GM12878 (cell line): ENCODE results near the gene RANBP1. TPM values are rescaled to one million over a fixed set of nuclear protein-coding genes. Genes with fewer than 3 reads are reported as not detected.

ENCODE experiments used
- ATAC-seq: fragments of 200-7000 bp; cut with Tn5 transposase; 3 replicates; pipeline ENCODE4 v1.9.1; 2020; ENCODE audit warnings: mild to moderate bottlenecking, moderate library complexity
- BruUV-seq: library from RNA; stranded (reverse); fragments of 400-500 nt; replicated peaks from 2 replicates; lab custom pipeline; 2021; lab: Mats Ljungman, UMichigan
- CTCF ChIA-PET: fragments of 300-600 bp; sonication (Branson Sonifier 250); formaldehyde crosslinking; extraction: SDS; loops from one replicate; lab custom pipeline; 2021; ENCODE audit warnings: inconsistent platforms; lab: Yijun Ruan, JAX
- POLR2A ChIA-PET: fragments of 350-600 bp; formaldehyde crosslinking; extraction: SDS; loops from one replicate; lab custom pipeline; 2021; ENCODE audit warnings: inconsistent platforms; lab: Charles Lee
- RAD21 ChIA-PET: fragments of 300-600 bp; sonication (Branson Sonifier 250); formaldehyde crosslinking; loops from one replicate; lab custom pipeline; 2023; ENCODE audit warnings: antibody characterized with exemption; ENCODE audit not compliant: unreplicated experiment; lab: Charles Lee
- SMC1A ChIA-PET: fragments of 300-600 bp; sonication (Branson Sonifier 250); formaldehyde crosslinking; loops from one replicate; lab custom pipeline; 2023; ENCODE audit not compliant: unreplicated experiment, uncharacterized antibody; lab: Charles Lee
- DNase-seq: peaks from one replicate; pipeline ENCODE4 v3.0.0-alpha.2; 2011; ENCODE audit warnings: low read depth, low spot score
- FAIRE-seq: peaks from 3 replicates; lab custom pipeline; 2011; peaks lifted over from hg19 to GRCh38; lab: Jason Lieb, UNC
- H2AFZ ChIP-seq: 2 replicates; pipeline ENCODE4 v1.6.0; 2011; ENCODE audit warnings: low read depth, low read length, control low read depth; ENCODE audit not compliant: control insufficient read depth
- H3K27ac ChIP-seq: 2 replicates; pipeline ENCODE4 v1.5.1; 2011; ENCODE audit warnings: control low read depth; ENCODE audit not compliant: control insufficient read depth, insufficient read depth
- H3K27me3 ChIP-seq, 2 experiments: replicated peaks in 1 of 2; 2 replicates each; pipeline versions ENCODE4 v1.6.0 to v1.6.1; 2011; ENCODE audit warnings: low read length in 1 of 2; ENCODE audit not compliant: control insufficient read depth in 2 of 2, insufficient read depth in 2 of 2
- H3K36me3 ChIP-seq, 2 experiments: 2 replicates each; pipeline ENCODE4 v1.5.1; 2011; ENCODE audit warnings: low read length in 1 of 2; ENCODE audit not compliant: control insufficient read depth in 2 of 2, insufficient read depth in 2 of 2
- H3K4me1 ChIP-seq: 2 replicates; pipeline ENCODE4 v1.6.1; 2011; ENCODE audit warnings: mild to moderate bottlenecking, low read length, moderate library complexity, mixed read lengths; ENCODE audit not compliant: control insufficient read depth, insufficient read depth
- H3K4me2 ChIP-seq: 2 replicates; pipeline ENCODE4 v1.6.0; 2011; ENCODE audit warnings: control low read depth; ENCODE audit not compliant: control insufficient read depth, insufficient read depth
- H3K4me3 ChIP-seq: fragments of 200-600 bp; sonication (generic); 2 replicates; pipeline ENCODE4 v1.5.1; 2016
- H3K79me2 ChIP-seq: 2 replicates; pipeline ENCODE4 v1.6.0; 2011; ENCODE audit warnings: low read length; ENCODE audit not compliant: control insufficient read depth, insufficient read depth
- H3K9ac ChIP-seq: 2 replicates; pipeline ENCODE4 v1.8.0; 2011; ENCODE audit warnings: low read length, control low read depth, mixed read lengths; ENCODE audit not compliant: control insufficient read depth, insufficient read depth
- H3K9me3 ChIP-seq: replicated peaks from 3 replicates; pipeline ENCODE4 v1.5.1; 2011; ENCODE audit warnings: mild to moderate bottlenecking, low read length; ENCODE audit not compliant: control insufficient read depth, insufficient read depth
- H4K20me1 ChIP-seq: 2 replicates; pipeline ENCODE4 v1.6.0; 2011; ENCODE audit not compliant: control insufficient read depth, insufficient read depth
- BRCA1 ChIP-seq: IDR thresholded peaks from 2 replicates; pipeline ENCODE4 v1.6.1; 2011; ENCODE audit warnings: low read depth, low read length, improper control_type of control experiment
- JUNB ChIP-seq: IDR thresholded peaks from 2 replicates; pipeline ENCODE4 v1.6.1; 2016; ENCODE audit warnings: antibody characterized with exemption, mild to moderate bottlenecking
- MYC ChIP-seq: IDR thresholded peaks from 2 replicates; pipeline ENCODE4 v1.6.1; 2011; ENCODE audit warnings: mild to moderate bottlenecking, low read length, moderate library complexity, inconsistent platforms; ENCODE audit not compliant: insufficient read depth, insufficient replicate concordance, insufficient read length, severe bottlenecking
- RELB ChIP-seq: fragments of 450-650 bp; IDR thresholded peaks from 2 replicates; pipeline ENCODE4 v1.6.1; 2017; ENCODE audit warnings: low read depth, mild to moderate bottlenecking, moderate library complexity
- SUPT20H ChIP-seq: IDR thresholded peaks from 2 replicates; pipeline ENCODE4 v1.6.1; 2011; ENCODE audit warnings: low read depth, mild to moderate bottlenecking, low read length, moderate library complexity, borderline replicate concordance; ENCODE audit not compliant: control insufficient read depth
- WGBS: methylation state at CpG from one replicate; pipeline ENCODE4 v1.1.6; 2016; ENCODE audit warnings: low lambda C conversion rate; ENCODE audit not compliant: insufficient replicate concordance, insufficient coverage; ENCODE audit errors: missing lambda C conversion rate; 5-methylcytosine and 5-hydroxymethylcytosine counted together
- in situ Hi-C: fragments of 300-500 bp; cut with MboI; formaldehyde crosslinking; loops from 9 replicates; pipeline ENCODE4 v1.14.3; 2018; ENCODE audit warnings: mixed read lengths
- intact Hi-C: fragments of 100-400 bp; cut with micrococcal nuclease; formaldehyde crosslinking; loops from one replicate; pipeline ENCODE4 v1.14.2; 2022; ENCODE audit not compliant: unreplicated experiment
- microRNA counts: library from miRNA; unstranded; fragments of <30 nt; microRNA quantifications from one replicate; lab custom pipeline; 2016
- microRNA-seq: library from miRNA; unstranded; fragments of <30 nt; microRNA quantifications from one replicate; pipeline ENCODE4, GENCODE V29; 2018
- polyA plus RNA-seq, 11 experiments: library from polyadenylated mRNA; depleted of rRNA in 4 of 11; unstranded in 6 of 11; stranded (reverse) in 5 of 11; fragments of >200 nt; fragmentation: Nextera tagmentation in 4 of 11; fragmentation: Illumina TruSeq in 1 of 11; extraction: Ambion mirVana in 4 of 11; extraction: Trizol in 1 of 11; gene quantifications; 1 replicate in 1 of 11; 2 replicates in 10 of 11; pipeline versions ENCODE4 v1.2.1 to v1.2.3, GENCODE V29; 2011 to 2016; ENCODE audit warnings: inconsistent platforms in 2 of 11, missing spikeins in 2 of 11, low read depth in 1 of 11
- small RNA-seq: library from RNA; depleted of rRNA; stranded (forward); fragments of <200 nt; gene quantifications from one replicate; pipeline ENCODE3, GENCODE V24; 2014
- total RNA-seq, 4 experiments: library from RNA; depleted of rRNA in 3 of 4; stranded (reverse); fragments of >200 nt in 3 of 4; fragmentation: Illumina TruSeq in 1 of 4; extraction: Trizol in 1 of 4; gene quantifications; 2 replicates each; pipeline versions ENCODE4 v1.2.1 to v1.2.3, GENCODE V29; 2013 to 2021
- TF ChIP-seq, protein P1 (sequence below): IDR thresholded peaks from 2 replicates; pipeline ENCODE4 v1.6.1; 2012; ENCODE audit warnings: mild to moderate bottlenecking, low read depth, low read length

The RANBP1 gene
- total and polyA plus RNA-seq, 10 of the 15 experiments (the other 5 are each of a cell fraction or from before 2014, with no cell fraction given) = 55.3 to 808 (median 394) TPM

DNA sequence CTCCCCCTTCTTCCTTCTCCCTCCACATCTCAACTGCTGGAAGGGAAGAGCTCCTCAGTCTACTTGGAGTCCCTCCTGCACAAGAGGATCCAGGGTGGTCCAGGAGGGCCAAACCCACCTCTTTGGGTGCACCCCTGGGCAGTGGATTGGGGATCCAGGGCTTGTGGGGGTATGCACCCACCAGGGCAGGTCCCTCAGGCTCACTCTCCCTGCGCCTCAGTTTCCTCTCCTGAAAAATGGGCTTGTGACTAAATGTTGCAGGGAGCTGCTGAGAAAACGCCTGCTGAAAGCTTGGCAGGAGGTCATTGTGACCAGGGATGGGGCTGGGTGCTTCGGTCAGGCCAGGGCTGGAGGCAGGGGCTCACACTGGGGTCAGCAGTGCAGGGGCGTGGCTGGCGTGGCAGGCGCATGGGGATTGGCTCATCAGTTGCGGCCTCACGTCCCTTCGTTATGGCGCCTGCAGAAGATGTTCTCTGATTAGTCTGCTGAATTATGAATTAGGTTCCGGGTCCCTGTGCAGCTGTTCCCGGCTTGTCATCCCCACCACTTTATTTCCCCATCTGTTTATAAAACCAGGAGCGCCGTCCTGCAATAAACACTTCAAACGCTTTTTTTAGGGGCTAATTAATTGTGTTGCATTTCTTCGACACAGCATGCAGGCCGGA, 60.6 kb downstream of the RANBP1 start:
- no TSS peak for BruUV-seq
- H3K27ac ChIP-seq = no peak overlapping the region
- H3K36me3 ChIP-seq = no peaks in the 10 kb centered on the region
- WGBS = 27% methylated on average over 17 of the region's 17 CpGs
- H3K4me3 ChIP-seq = no peak overlapping the region
- no peak overlapping the region for H2AFZ ChIP-seq
- H3K4me2 ChIP-seq = no peak overlapping the region
- no peaks in the 10 kb centered on the region for H3K27me3 ChIP-seq
- RAD21 ChIA-PET = interaction anchor here (1.2 kb wide), 1 partner anchor 17 kb away, joined by 3 read pairs; no protein-coding TSS in a partner anchor
- H3K4me1 ChIP-seq = no peaks in the 10 kb centered on the region
- no peaks in the 10 kb centered on the region for H4K20me1 ChIP-seq
- no peak overlapping the region for H3K9ac ChIP-seq
- TF ChIP-seq BRCA1 (no peak), MYC (no peak), JUNB (no peak), RELB (no peak), SUPT20H (no peak)
- TF ChIP-seq, protein P1, sequence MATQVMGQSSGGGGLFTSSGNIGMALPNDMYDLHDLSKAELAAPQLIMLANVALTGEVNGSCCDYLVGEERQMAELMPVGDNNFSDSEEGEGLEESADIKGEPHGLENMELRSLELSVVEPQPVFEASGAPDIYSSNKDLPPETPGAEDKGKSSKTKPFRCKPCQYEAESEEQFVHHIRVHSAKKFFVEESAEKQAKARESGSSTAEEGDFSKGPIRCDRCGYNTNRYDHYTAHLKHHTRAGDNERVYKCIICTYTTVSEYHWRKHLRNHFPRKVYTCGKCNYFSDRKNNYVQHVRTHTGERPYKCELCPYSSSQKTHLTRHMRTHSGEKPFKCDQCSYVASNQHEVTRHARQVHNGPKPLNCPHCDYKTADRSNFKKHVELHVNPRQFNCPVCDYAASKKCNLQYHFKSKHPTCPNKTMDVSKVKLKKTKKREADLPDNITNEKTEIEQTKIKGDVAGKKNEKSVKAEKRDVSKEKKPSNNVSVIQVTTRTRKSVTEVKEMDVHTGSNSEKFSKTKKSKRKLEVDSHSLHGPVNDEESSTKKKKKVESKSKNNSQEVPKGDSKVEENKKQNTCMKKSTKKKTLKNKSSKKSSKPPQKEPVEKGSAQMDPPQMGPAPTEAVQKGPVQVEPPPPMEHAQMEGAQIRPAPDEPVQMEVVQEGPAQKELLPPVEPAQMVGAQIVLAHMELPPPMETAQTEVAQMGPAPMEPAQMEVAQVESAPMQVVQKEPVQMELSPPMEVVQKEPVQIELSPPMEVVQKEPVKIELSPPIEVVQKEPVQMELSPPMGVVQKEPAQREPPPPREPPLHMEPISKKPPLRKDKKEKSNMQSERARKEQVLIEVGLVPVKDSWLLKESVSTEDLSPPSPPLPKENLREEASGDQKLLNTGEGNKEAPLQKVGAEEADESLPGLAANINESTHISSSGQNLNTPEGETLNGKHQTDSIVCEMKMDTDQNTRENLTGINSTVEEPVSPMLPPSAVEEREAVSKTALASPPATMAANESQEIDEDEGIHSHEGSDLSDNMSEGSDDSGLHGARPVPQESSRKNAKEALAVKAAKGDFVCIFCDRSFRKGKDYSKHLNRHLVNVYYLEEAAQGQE = no peak
- H3K9me3 ChIP-seq = no peaks in the 10 kb centered on the region
- H3K79me2 ChIP-seq = no peaks in the 10 kb centered on the region
- POLR2A ChIA-PET = no interaction called here
- SMC1A ChIA-PET = no interaction called here
- in situ Hi-C loops (no loop called here), intact Hi-C loops (no loop called here)
- DNase-seq = no peak
- CTCF ChIA-PET = no interaction called here
- ATAC-seq = no peak
- FAIRE-seq = no peak

MicroRNAs encoded within 50 kb of the gene (microRNA counts, 767-probe panel; counts per million panel counts)
- 784 counts per million, percentile 18 among the panel's probes with 10 or more counts for microRNA hsa-miR-1306-3p (lab: Ali Mortazavi, UCI)

Small RNAs within 50 kb of the gene (microRNA-seq; reads per million reads assigned to microRNA genes)
- gene MIR6816 = not detected

Small RNAs within 50 kb of the gene (small RNA-seq; reads per million reads assigned to genes)
- gene MIR6816 = 0.51 reads per million, percentile 9 among the genes with 10 or more reads in this experiment
- gene RF00017 = not detected
- not detected for gene RF00599

Other genes starting within 250 kb of the RANBP1 start
Only the 7 nearest of the 10 such genes appear.
- gene ARVCF, start 99.3 kb upstream of the RANBP1 start, total RNA-seq (2014; rRNA removed) = 0.44 and 1.0 TPM in 2 replicates
- 0.13 and 0.32 TPM in 2 replicates for gene ARVCF, start 99.3 kb upstream of the RANBP1 start, total RNA-seq (2014; rRNA removed; fragmentation: Illumina TruSeq; extraction: Trizol)
- 1.8 and 1.9 TPM in 2 replicates for gene ARVCF, start 99.3 kb upstream of the RANBP1 start, total RNA-seq (2021)
- gene ARVCF, start 99.3 kb upstream of the RANBP1 start, polyA plus RNA-seq (2011; rRNA removed) = 0.17 and 0.26 TPM in 2 replicates
- gene ARVCF, start 99.3 kb upstream of the RANBP1 start, polyA plus RNA-seq (2014; fragmentation: Illumina TruSeq; extraction: Trizol) = 0.13 and 0.21 TPM in 2 replicates
- not detected for gene ARVCF, start 99.3 kb upstream of the RANBP1 start, polyA plus RNA-seq (2014; fragmentation: Nextera tagmentation; extraction: Ambion mirVana)
- gene ARVCF, start 99.3 kb upstream of the RANBP1 start, polyA plus RNA-seq (2014; rRNA removed) = 1.00 and 2.6 TPM in 2 replicates
- gene ARVCF, start 99.3 kb upstream of the RANBP1 start, polyA plus RNA-seq (2016; fragmentation: Nextera tagmentation; extraction: Ambion mirVana) = 1 to 10 TPM; 1.0 to 1.3 TPM
- 24.2 and 25.6 TPM in 2 replicates for gene TANGO2, start 95.0 kb upstream of the RANBP1 start, total RNA-seq (2014; rRNA removed)
- 14.2 and 17.5 TPM in 2 replicates for gene TANGO2, start 95.0 kb upstream of the RANBP1 start, total RNA-seq (2014; rRNA removed; fragmentation: Illumina TruSeq; extraction: Trizol)
- 19.4 and 22.2 TPM in 2 replicates for gene TANGO2, start 95.0 kb upstream of the RANBP1 start, total RNA-seq (2021)
- gene TANGO2, start 95.0 kb upstream of the RANBP1 start, polyA plus RNA-seq (2011; rRNA removed) = 9.7 and 21.0 TPM in 2 replicates
- 11.6 and 19.8 TPM in 2 replicates for gene TANGO2, start 95.0 kb upstream of the RANBP1 start, polyA plus RNA-seq (2014; fragmentation: Illumina TruSeq; extraction: Trizol)
- 1 to 10 TPM; 4.0 to 5.0 TPM for gene TANGO2, start 95.0 kb upstream of the RANBP1 start, polyA plus RNA-seq (2014; fragmentation: Nextera tagmentation; extraction: Ambion mirVana)
- 23.1 and 26.7 TPM in 2 replicates for gene TANGO2, start 95.0 kb upstream of the RANBP1 start, polyA plus RNA-seq (2014; rRNA removed)
- gene TANGO2, start 95.0 kb upstream of the RANBP1 start, polyA plus RNA-seq (2016; fragmentation: Nextera tagmentation; extraction: Ambion mirVana) = 10 to 100 TPM; 20.8 to 24.8 TPM
- gene DGCR8, start 35.9 kb upstream of the RANBP1 start, total RNA-seq (2014; rRNA removed) = 24.1 and 28.5 TPM in 2 replicates
- gene DGCR8, start 35.9 kb upstream of the RANBP1 start, total RNA-seq (2014; rRNA removed; fragmentation: Illumina TruSeq; extraction: Trizol) = 15.4 and 17.3 TPM in 2 replicates
- gene DGCR8, start 35.9 kb upstream of the RANBP1 start, total RNA-seq (2021) = 33.0 and 35.1 TPM in 2 replicates
- 15.0 and 17.1 TPM in 2 replicates for gene DGCR8, start 35.9 kb upstream of the RANBP1 start, polyA plus RNA-seq (2011; rRNA removed)
- 14.1 and 17.9 TPM in 2 replicates for gene DGCR8, start 35.9 kb upstream of the RANBP1 start, polyA plus RNA-seq (2014; fragmentation: Illumina TruSeq; extraction: Trizol)
- gene DGCR8, start 35.9 kb upstream of the RANBP1 start, polyA plus RNA-seq (2014; fragmentation: Nextera tagmentation; extraction: Ambion mirVana) = 1 to 10 TPM; 1.2 to 2.5 TPM
- 27.8 and 29.7 TPM in 2 replicates for gene DGCR8, start 35.9 kb upstream of the RANBP1 start, polyA plus RNA-seq (2014; rRNA removed)
- gene DGCR8, start 35.9 kb upstream of the RANBP1 start, polyA plus RNA-seq (2016; fragmentation: Nextera tagmentation; extraction: Ambion mirVana) = 10 to 100 TPM; 12.9 to 16.9 TPM
- 81.0 and 88.7 TPM in 2 replicates for gene TRMT2A, start 1.1 kb downstream of the RANBP1 start, total RNA-seq (2014; rRNA removed)
- gene TRMT2A, start 1.1 kb downstream of the RANBP1 start, total RNA-seq (2014; rRNA removed; fragmentation: Illumina TruSeq; extraction: Trizol) = 38.3 and 44.1 TPM in 2 replicates
- 81.2 and 94.6 TPM in 2 replicates for gene TRMT2A, start 1.1 kb downstream of the RANBP1 start, total RNA-seq (2021)
- gene TRMT2A, start 1.1 kb downstream of the RANBP1 start, polyA plus RNA-seq (2011; rRNA removed) = 12.5 and 22.9 TPM in 2 replicates
- 10.6 and 30.7 TPM in 2 replicates for gene TRMT2A, start 1.1 kb downstream of the RANBP1 start, polyA plus RNA-seq (2014; fragmentation: Illumina TruSeq; extraction: Trizol)
- 1 to 10 TPM in 1 of 2 experiments, under 1 TPM in 1; 0.29 to 4.8 TPM for gene TRMT2A, start 1.1 kb downstream of the RANBP1 start, polyA plus RNA-seq (2014; fragmentation: Nextera tagmentation; extraction: Ambion mirVana)
- gene TRMT2A, start 1.1 kb downstream of the RANBP1 start, polyA plus RNA-seq (2014; rRNA removed) = 97.0 and 114 TPM in 2 replicates
- gene TRMT2A, start 1.1 kb downstream of the RANBP1 start, polyA plus RNA-seq (2016; fragmentation: Nextera tagmentation; extraction: Ambion mirVana) = 10 to 100 TPM; 71.7 to 87.3 TPM
- gene ZDHHC8, start 15.7 kb downstream of the RANBP1 start, total RNA-seq (2014; rRNA removed) = 8.8 and 11.7 TPM in 2 replicates
- 3.9 and 4.7 TPM in 2 replicates for gene ZDHHC8, start 15.7 kb downstream of the RANBP1 start, total RNA-seq (2014; rRNA removed; fragmentation: Illumina TruSeq; extraction: Trizol)
- 42.1 and 46.3 TPM in 2 replicates for gene ZDHHC8, start 15.7 kb downstream of the RANBP1 start, total RNA-seq (2021)
- gene ZDHHC8, start 15.7 kb downstream of the RANBP1 start, polyA plus RNA-seq (2011; rRNA removed) = 4.2 and 6.7 TPM in 2 replicates
- 4.5 and 9.4 TPM in 2 replicates for gene ZDHHC8, start 15.7 kb downstream of the RANBP1 start, polyA plus RNA-seq (2014; fragmentation: Illumina TruSeq; extraction: Trizol)
- gene ZDHHC8, start 15.7 kb downstream of the RANBP1 start, polyA plus RNA-seq (2014; fragmentation: Nextera tagmentation; extraction: Ambion mirVana) = under 1 TPM; 0.03 to 0.13 TPM
- 42.4 and 48.7 TPM in 2 replicates for gene ZDHHC8, start 15.7 kb downstream of the RANBP1 start, polyA plus RNA-seq (2014; rRNA removed)
- 1 to 10 TPM; 2.2 to 2.6 TPM for gene ZDHHC8, start 15.7 kb downstream of the RANBP1 start, polyA plus RNA-seq (2016; fragmentation: Nextera tagmentation; extraction: Ambion mirVana)
- gene CCDC188, start 35.0 kb downstream of the RANBP1 start, total RNA-seq (2014; rRNA removed) = not detected in 2 replicates
- gene CCDC188, start 35.0 kb downstream of the RANBP1 start, total RNA-seq (2014; rRNA removed; fragmentation: Illumina TruSeq; extraction: Trizol) = not detected in 2 replicates
- gene CCDC188, start 35.0 kb downstream of the RANBP1 start, total RNA-seq (2021) = not detected in 2 replicates
- not detected in 2 replicates for gene CCDC188, start 35.0 kb downstream of the RANBP1 start, polyA plus RNA-seq (2011; rRNA removed)
- not detected in 2 replicates for gene CCDC188, start 35.0 kb downstream of the RANBP1 start, polyA plus RNA-seq (2014; fragmentation: Illumina TruSeq; extraction: Trizol)
- not detected for gene CCDC188, start 35.0 kb downstream of the RANBP1 start, polyA plus RNA-seq (2014; fragmentation: Nextera tagmentation; extraction: Ambion mirVana)
- not detected in 2 replicates for gene CCDC188, start 35.0 kb downstream of the RANBP1 start, polyA plus RNA-seq (2014; rRNA removed)
- gene CCDC188, start 35.0 kb downstream of the RANBP1 start, polyA plus RNA-seq (2016; fragmentation: Nextera tagmentation; extraction: Ambion mirVana) = not detected
- 0.54 and 0.73 TPM in 2 replicates for gene RTN4R, start 152.2 kb downstream of the RANBP1 start, total RNA-seq (2014; rRNA removed)
- gene RTN4R, start 152.2 kb downstream of the RANBP1 start, total RNA-seq (2014; rRNA removed; fragmentation: Illumina TruSeq; extraction: Trizol) = 0.09 and 0.13 TPM in 2 replicates
- 0.77 and 0.87 TPM in 2 replicates for gene RTN4R, start 152.2 kb downstream of the RANBP1 start, total RNA-seq (2021)
- 0.23 TPM in 1 of 2 replicates, not detected in the other for gene RTN4R, start 152.2 kb downstream of the RANBP1 start, polyA plus RNA-seq (2011; rRNA removed)
- 0.03 TPM in 1 of 2 replicates, not detected in the other for gene RTN4R, start 152.2 kb downstream of the RANBP1 start, polyA plus RNA-seq (2014; fragmentation: Illumina TruSeq; extraction: Trizol)
- gene RTN4R, start 152.2 kb downstream of the RANBP1 start, polyA plus RNA-seq (2014; fragmentation: Nextera tagmentation; extraction: Ambion mirVana) = not detected
- 0.46 and 0.99 TPM in 2 replicates for gene RTN4R, start 152.2 kb downstream of the RANBP1 start, polyA plus RNA-seq (2014; rRNA removed)
- 1 to 10 TPM in 1 of 2 experiments, under 1 TPM in 1; 0.76 to 1.0 TPM for gene RTN4R, start 152.2 kb downstream of the RANBP1 start, polyA plus RNA-seq (2016; fragmentation: Nextera tagmentation; extraction: Ambion mirVana)